Peyer's patch (tissue), 4 donors: ENCODE measurements around the gene SCD. TPM values are rescaled to one million over a fixed set of nuclear protein-coding genes. Genes with fewer than 3 reads are reported as not detected.

ENCODE experiments used
- DNase-seq, 3 donors: peaks; one replicate each; pipeline ENCODE4 v3.0.0-alpha.2; 2017 to 2019
- H3K27ac ChIP-seq, 4 donors: fragments of 200-600 bp; sonication (generic); one replicate each; pipeline ENCODE4 v1.5.1; 2016 to 2019
- H3K27me3 ChIP-seq, 2 donors: fragments of 200-600 bp; sonication (generic); one replicate each; pipeline ENCODE4 v1.5.1; 2019
- H3K36me3 ChIP-seq, 3 donors: fragments of 200-600 bp; sonication (generic); one replicate each; pipeline ENCODE4 v1.5.1; 2016 to 2019
- H3K4me1 ChIP-seq, 4 donors: fragments of 200-600 bp; sonication (generic); one replicate each; pipeline ENCODE4 v1.5.1; 2016 to 2019
- H3K4me3 ChIP-seq, 4 donors: fragments of 200-600 bp; sonication (generic); 1 replicate in 3 of 4; 2 replicates in 1 of 4; pipeline ENCODE4 v1.5.1; 2016 to 2019; ENCODE audit warnings: mild to moderate bottlenecking in 1 of 4
- H3K9me3 ChIP-seq, 4 donors: fragments of 200-600 bp; sonication (generic); one replicate each; pipeline ENCODE4 v1.5.1; 2016 to 2019; ENCODE audit warnings: mild to moderate bottlenecking in 1 of 4
- CTCF ChIP-seq, 6 experiments: fragments of 450-650 bp in 4 of 6; fragments of 200-600 bp in 2 of 6; sonication (generic) in 1 of 6; IDR thresholded peaks; one replicate each; pipeline ENCODE4 v1.5.1; 2017 to 2019; ENCODE audit warnings: antibody characterized with exemption in 6 of 6, mild to moderate bottlenecking in 3 of 6, moderate library complexity in 1 of 6
- POLR2A ChIP-seq, 2 donors: fragments of 450-650 bp; IDR thresholded peaks; one replicate each; pipeline ENCODE4 v1.5.1; 2017; ENCODE audit warnings: antibody characterized with exemption in 2 of 2, mild to moderate bottlenecking in 2 of 2, moderate library complexity in 2 of 2
- small RNA-seq, 2 donors: library from RNA; depleted of rRNA; stranded (forward); fragments of <200 nt; gene quantifications; one replicate each; pipeline ENCODE3, GENCODE V24; 2016
- total RNA-seq, 4 donors: library from RNA; depleted of rRNA; stranded (reverse); fragments of >200 nt; gene quantifications; one replicate each; pipeline ENCODE4 v1.1.0, GENCODE V29; 2016

The SCD gene
- total RNA-seq, 4 donors from 2014 or later = 7.8 to 69.9 (median 34.2) TPM

GRCh38 chr10:100396605-100397004 is 49.6 kb downstream of the SCD start:
- no peak for DNase-seq
- no peaks in the 10 kb centered on the region for H3K36me3 ChIP-seq
- H3K27ac ChIP-seq = no peak overlapping the region
- H3K27me3 ChIP-seq = no peaks in the 10 kb centered on the region
- no peaks in the 10 kb centered on the region for H3K9me3 ChIP-seq
- H3K4me1 ChIP-seq = no peaks in the 10 kb centered on the region
- H3K4me3 ChIP-seq = no peak overlapping the region
- TF ChIP-seq CTCF (IDR thresholded peaks at IDR 0.05) = no peak
- no peak for TF ChIP-seq POLR2A (IDR thresholded peaks at IDR 0.05)

GRCh38 chr10:100401631-100402328 is 54.7 kb downstream of the SCD start:
- TF ChIP-seq POLR2A (IDR thresholded peaks at IDR 0.05) (no peak), CTCF (IDR thresholded peaks at IDR 0.05) (no peak)
- Histone ChIP-seq H3K9me3 (no peaks in the 10 kb centered on the region), H3K4me1 (no peaks in the 10 kb centered on the region), H3K36me3 (no peaks in the 10 kb centered on the region), H3K4me3 (no peak overlapping the region), H3K27ac (no peak overlapping the region), H3K27me3 (no peaks in the 10 kb centered on the region)
- DNase-seq = no peak

- H3K9me3 ChIP-seq = no peaks in the 10 kb centered on the region
- no peaks in the 10 kb centered on the region for H3K4me1 ChIP-seq
- no peaks in the 10 kb centered on the region for H3K36me3 ChIP-seq
- no peak for TF ChIP-seq POLR2A (IDR thresholded peaks at IDR 0.05)
- TF ChIP-seq CTCF (IDR thresholded peaks at IDR 0.05) = no peak
- no peaks in the 10 kb centered on the region for H3K27me3 ChIP-seq
- H3K4me3 ChIP-seq = no peak overlapping the region
- no peak for DNase-seq
- H3K27ac ChIP-seq = no peak overlapping the region
These were observed 56.7 kb downstream of the SCD start for GRCh38 chr10:100403734-100404133.

- Histone ChIP-seq H3K9me3 (no peaks in the 10 kb centered on the region), H3K27ac (no peak overlapping the region), H3K4me3 (no peak overlapping the region), H3K4me1 (no peaks in the 10 kb centered on the region), H3K36me3 (no peaks in the 10 kb centered on the region), H3K27me3 (no peaks in the 10 kb centered on the region)
- DNase-seq = no peak
- TF ChIP-seq CTCF (IDR thresholded peaks at IDR 0.05) (no peak), POLR2A (IDR thresholded peaks at IDR 0.05) (no peak)
These were observed 66.1 kb downstream of the SCD start for GRCh38 chr10:100413173-100413572.

Small RNAs within 50 kb of the gene (small RNA-seq; reads per million reads assigned to genes)
- gene RF00019 = 0 reads per million in 2 donors

Other genes starting within 250 kb of the SCD start
- 10 to 100 TPM in 3 of 4 donors, 1 to 10 TPM in 1; 5.8 to 28.7 (median 26.3) TPM for gene ERLIN1, start 161.2 kb upstream of the SCD start, total RNA-seq
- gene CHUK, start 117.6 kb upstream of the SCD start, total RNA-seq = 10 to 100 TPM; 12.7 to 26.4 (median 24.8) TPM
- gene CWF19L1, start 79.6 kb upstream of the SCD start, total RNA-seq = 10 to 100 TPM; 11.5 to 23.1 (median 15.6) TPM
- gene BLOC1S2, start 60.6 kb upstream of the SCD start, total RNA-seq = 10 to 100 TPM in 3 of 4 donors, 1 to 10 TPM in 1; 7.5 to 17.9 (median 14.9) TPM
- not detected for gene PKD2L1, start 17.0 kb upstream of the SCD start, total RNA-seq
- not detected for gene WNT8B, start 115.8 kb downstream of the SCD start, total RNA-seq
- 10 to 100 TPM in 3 of 4 donors, 1 to 10 TPM in 1; 8.8 to 24.9 (median 23.5) TPM for gene SEC31B, start 172.6 kb downstream of the SCD start, total RNA-seq
- 100 to 1,000 TPM; 122 to 229 (median 167) TPM for gene NDUFB8, start 182.6 kb downstream of the SCD start, total RNA-seq
- 10 to 100 TPM; 17.7 to 25.7 (median 21.8) TPM for gene HIF1AN, start 188.7 kb downstream of the SCD start, total RNA-seq